Lower leg skin (tissue), 4 donors: ENCODE results near the gene CHD6. TPM values are rescaled to one million over a fixed set of nuclear protein-coding genes. Genes with fewer than 3 reads are reported as not detected.

Source experiments
- DNase-seq, 2 donors: peaks; one replicate each; pipeline ENCODE4 v3.0.0-alpha.2; 2019; ENCODE audit warnings: low spot score in 2 of 2
- H3K4me3 ChIP-seq: fragments of 200-600 bp; sonication (generic); 2 replicates; pipeline ENCODE4 v1.5.1; 2017; ENCODE audit warnings: mild to moderate bottlenecking, low read depth; ENCODE audit not compliant: poor library complexity, severe bottlenecking
- CTCF ChIP-seq, 3 donors: fragments of 450-650 bp; IDR thresholded peaks; one replicate each; pipeline ENCODE4 v1.5.1; 2016; ENCODE audit warnings: antibody characterized with exemption in 3 of 3, mild to moderate bottlenecking in 3 of 3, moderate library complexity in 2 of 3
- POLR2A ChIP-seq, 2 donors: fragments of 450-650 bp; IDR thresholded peaks; one replicate each; pipeline ENCODE4 v1.6.1; 2016 to 2017; ENCODE audit warnings: antibody characterized with exemption in 2 of 2, mild to moderate bottlenecking in 1 of 2, moderate library complexity in 1 of 2
- WGBS, 2 donors: methylation state at CpG; one replicate each; pipeline ENCODE4 v1.1.5; 2018; 5-methylcytosine and 5-hydroxymethylcytosine counted together
- intact Hi-C: fragments of 100-400 bp; cut with DNase I; formaldehyde crosslinking; loops from one replicate; pipeline ENCODE4 v1.15.0; 2023; ENCODE audit warnings: low total_unique reads
- total RNA-seq, 4 donors: library from RNA; depleted of rRNA; stranded (reverse); fragments of >200 nt; gene quantifications; one replicate each; pipeline ENCODE4 v1.1.0, GENCODE V29; 2016

Gene CHD6
- total RNA-seq, 4 donors from 2014 or later, result 29.7 to 40.1 (median 37.7) TPM

- intact Hi-C loops, result no loop called here
- H3K4me3 ChIP-seq, result no peak overlapping the region
- DNase-seq, result no peak
- 98 to 100% methylated on average over 1 of the region's 1 CpG for WGBS, 2 donors
- no peak for TF ChIP-seq CTCF (IDR thresholded peaks at IDR 0.05)
- no peak for TF ChIP-seq POLR2A (IDR thresholded peaks at IDR 0.05)
These were observed 55.1 kb downstream of the CHD6 start for GRCh38 chr20:41563087-41563486.

DNA sequence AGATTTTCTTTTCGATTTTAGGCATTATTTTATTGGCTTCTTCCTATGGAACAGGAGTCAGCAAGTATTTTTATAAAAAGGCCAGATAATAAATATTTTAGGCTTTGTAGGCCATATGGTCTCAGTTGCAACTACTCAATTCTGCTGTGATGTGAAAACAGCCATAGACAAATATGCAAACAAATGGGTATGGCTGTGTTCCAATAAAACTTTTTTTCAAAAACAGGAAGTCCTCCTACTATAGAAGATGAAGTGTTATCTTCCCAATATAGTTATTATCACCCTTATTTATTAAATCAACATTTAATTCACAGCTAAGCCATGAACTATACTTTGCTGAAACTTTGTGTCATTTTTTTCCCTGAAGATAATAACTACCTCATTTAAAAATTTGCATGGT lies 57.2 kb downstream of the CHD6 start:
- no peak for TF ChIP-seq CTCF (IDR thresholded peaks at IDR 0.05)
- no peak for TF ChIP-seq POLR2A (IDR thresholded peaks at IDR 0.05)
- H3K4me3 ChIP-seq, result no peak overlapping the region
- intact Hi-C loops, result no loop called here
- no peak for DNase-seq
- WGBS, 2 donors, result 55 to 76% methylated on average over 1 of the region's 1 CpG

DNA sequence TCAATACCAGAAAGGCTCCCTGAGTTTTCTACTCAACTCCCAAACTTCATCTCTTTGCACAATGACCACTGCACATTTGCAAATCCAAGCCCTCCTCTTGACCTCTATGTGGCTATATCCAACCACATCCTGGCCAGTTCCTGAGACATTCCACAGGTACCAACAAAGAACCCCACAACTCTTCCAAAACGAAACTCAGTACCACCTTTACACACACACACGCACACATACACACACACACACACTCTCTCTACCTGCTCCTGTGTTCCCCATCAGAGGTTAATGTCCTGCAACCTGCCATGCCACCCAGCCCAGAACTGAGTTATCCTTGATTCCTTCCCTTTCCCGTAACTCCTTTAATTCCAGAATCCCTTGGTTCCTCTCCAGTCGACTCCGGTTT lies 58.5 kb downstream of the CHD6 start:
- TF ChIP-seq CTCF (IDR thresholded peaks at IDR 0.05) (no peak), POLR2A (IDR thresholded peaks at IDR 0.05) (no peak)
- no peak for DNase-seq
- WGBS, 2 donors, result 92 to 94% methylated on average over 5 of the region's 5 CpGs
- intact Hi-C loops, result no loop called here
- no peak overlapping the region for H3K4me3 ChIP-seq

- no peak for DNase-seq
- 82 to 87% methylated on average over 9 of the region's 9 CpGs for WGBS, 2 donors
These were observed 64.9 kb downstream of the CHD6 start for GRCh38 chr20:41553142-41553879.

GRCh38 chr20:41552295-41553068 lies 65.7 kb downstream of the CHD6 start:
- TF ChIP-seq CTCF (IDR thresholded peaks at IDR 0.05) (no peak), POLR2A (IDR thresholded peaks at IDR 0.05) (no peak)
- H3K4me3 ChIP-seq, result no peak overlapping the region
- 94 to 95% methylated on average over 5 of the region's 5 CpGs for WGBS, 2 donors
- intact Hi-C loops, result no loop called here
- DNase-seq, result no peak

More at GRCh38 chr20:41553142-41553879, 64.9 kb downstream of the CHD6 start:
- intact Hi-C loops, result no loop called here
- no peak for TF ChIP-seq CTCF (IDR thresholded peaks at IDR 0.05)
- no peak for TF ChIP-seq POLR2A (IDR thresholded peaks at IDR 0.05)
- H3K4me3 ChIP-seq, result no peak overlapping the region
